NCI-H524 treated with DMSO at 0.1 percent for 48 hours (cell line): Measurements from ENCODE around the gene RGS2.

Experiments used
- DNase-seq: peaks from one replicate; lab custom pipeline; 2025; lab: John Stamatoyannopoulos, UW

RGS2 gene

DNA sequence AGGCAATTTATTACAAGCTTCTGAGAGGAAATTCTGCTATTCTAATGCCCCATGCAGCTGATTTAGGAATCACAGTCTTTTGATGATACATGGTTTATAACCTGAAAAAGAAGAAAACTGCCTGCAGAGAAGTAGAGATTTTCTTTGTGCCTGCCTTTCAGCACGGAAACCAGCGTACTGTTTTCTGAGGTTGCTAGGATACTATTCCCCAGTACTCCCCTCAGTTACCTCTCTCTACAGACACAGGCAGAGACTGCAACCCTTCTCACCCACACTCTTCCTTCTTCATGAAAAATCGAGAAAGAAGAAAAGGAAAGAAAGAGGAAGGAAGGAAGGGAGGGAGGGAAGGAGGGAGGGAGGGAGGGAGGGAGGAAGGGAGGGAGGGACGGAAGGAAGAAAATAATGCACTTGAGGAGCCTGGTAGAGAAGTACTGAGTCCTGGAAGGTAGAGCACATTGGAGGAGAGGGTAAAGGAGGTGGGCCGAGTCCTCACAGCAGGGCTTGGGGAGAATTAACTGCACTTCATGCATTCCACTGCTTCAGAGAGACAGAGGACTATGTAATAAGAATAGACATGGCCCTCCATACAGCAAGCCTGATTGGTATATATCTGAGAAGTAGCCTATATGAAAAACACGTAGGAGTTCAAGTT is 21.9 kb downstream of the RGS2 start:
- no peak for DNase-seq

DNA sequence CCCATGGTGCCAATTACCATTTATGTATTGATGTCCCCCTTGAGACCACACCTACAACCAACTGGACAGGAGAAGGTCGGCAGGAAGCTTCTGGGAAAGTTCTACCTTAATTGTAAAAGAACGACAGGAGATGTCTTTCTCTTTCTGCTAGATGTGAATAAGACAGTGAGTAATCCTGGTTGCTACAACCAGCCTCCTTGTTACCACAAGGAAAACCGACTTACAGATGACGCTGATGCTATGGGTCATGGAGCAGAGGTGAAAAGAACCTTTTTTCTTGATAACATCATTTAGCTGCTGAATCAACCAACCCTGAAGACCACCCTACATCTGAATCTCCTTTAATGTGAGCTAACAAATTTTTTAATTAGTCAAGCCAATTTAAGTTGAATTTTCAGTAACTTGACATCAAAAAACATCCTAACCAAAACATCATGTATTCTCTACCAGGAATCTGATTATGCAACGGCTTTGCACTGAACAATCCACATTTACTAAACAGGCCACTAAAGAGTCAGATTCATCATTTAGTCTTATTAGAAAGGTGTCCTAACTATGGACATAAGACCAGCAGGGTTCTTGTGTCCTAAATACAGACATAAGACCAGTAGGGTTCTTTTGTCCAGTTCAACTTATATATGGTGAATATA is 23.0 kb downstream of the RGS2 start:
- DNase-seq, result no peak

DNA sequence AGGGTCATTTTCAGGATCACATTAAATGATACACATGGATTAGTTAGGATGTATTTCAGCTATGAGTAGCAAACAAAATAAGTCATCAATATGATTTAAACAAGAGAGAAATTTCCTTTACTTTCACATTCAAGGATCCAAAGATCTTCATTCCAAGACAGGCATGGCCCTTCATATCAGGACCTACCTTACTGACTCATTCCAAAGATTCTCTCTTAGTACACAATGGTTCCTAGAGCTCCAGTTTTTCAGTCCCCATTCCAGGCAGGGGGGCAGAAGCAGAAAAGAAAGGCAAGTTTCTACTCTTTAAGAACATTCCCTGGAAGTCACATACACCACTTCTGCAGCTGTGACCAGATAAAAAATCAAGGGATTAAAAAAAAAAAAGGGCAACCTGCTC is 23.7 kb downstream of the RGS2 start:
- DNase-seq, result no peak

DNA sequence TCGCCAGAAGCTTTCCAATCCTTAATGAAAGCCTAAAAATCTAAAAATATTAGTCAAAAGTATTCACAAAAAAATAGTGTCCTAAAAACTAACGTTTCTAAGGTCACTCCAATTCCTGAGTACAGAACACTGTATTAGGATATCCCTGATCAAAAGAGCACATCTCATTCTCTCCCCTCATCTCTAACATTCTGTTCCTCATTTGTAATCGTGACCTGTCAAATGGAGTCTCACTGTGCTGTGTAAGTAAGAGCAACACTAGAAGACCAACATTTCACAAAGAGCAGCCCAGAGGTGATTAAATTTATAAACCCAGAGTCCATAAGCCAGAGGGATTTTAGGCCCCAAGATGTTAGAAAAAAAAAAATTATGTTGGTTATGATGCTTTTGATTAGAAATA is 26.3 kb downstream of the RGS2 start:
- no peak for DNase-seq

DNA sequence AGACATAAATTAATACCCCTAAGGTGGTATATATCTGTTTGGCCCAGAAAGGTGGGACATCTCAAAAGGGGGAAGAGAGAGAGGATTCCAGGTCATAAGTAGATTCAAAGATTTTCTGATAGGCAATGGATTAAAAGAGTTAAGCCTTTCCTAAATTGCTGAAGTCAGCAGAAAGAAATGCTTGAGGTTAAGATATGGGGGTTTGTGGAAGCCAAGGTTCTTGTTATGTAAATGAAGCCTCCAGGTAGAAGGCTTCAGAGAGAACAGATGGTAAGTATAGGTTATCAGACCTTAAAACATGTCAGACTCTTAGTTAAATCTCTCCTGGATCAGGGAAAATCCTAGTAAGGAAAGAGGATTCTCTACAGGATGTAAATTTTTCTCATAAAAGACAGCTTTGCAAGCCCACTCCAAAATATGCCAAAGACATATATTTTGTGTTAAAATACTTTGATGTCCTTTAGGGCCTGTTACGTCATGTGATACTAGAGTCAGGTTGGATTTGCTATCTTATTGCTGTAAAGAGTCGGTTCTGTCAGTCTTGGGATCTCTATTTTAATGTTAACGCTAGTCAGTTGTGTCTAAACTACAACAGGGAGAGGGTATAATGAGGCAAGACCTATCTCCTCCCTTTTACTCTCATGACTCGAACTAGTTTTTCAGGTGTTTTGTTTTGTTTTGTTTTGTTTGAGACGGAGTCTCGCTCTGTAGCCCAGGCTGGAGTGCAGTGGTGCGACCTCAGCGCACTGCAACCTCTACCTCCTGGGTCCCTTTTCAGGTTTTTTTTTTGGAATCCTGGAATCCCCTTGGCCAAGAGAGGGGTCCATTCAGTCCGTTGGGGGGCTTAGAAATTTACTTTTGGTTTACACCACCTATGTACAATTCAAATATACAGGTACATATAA is 30.6 kb downstream of the RGS2 start:
- DNase-seq, result no peak

DNA sequence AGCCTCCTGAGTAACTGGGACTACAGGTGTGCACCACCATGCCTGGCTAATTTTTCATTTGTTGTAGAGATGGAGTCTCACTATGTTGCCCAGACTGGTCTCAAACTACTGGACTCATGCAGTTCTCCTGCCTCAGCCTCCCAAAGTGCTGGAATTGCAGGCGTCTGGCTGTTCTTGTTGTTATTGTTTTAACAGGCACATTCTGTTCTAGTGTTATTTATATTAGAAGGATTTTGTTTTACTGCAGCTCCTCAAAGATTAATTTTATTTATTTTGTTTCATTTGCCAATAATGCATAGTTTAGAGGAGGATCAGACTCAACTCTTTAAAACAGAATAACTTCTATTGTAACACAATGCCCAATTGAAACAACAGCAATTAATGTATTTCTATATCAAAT is 35.5 kb downstream of the RGS2 start:
- no peak for DNase-seq

DNA sequence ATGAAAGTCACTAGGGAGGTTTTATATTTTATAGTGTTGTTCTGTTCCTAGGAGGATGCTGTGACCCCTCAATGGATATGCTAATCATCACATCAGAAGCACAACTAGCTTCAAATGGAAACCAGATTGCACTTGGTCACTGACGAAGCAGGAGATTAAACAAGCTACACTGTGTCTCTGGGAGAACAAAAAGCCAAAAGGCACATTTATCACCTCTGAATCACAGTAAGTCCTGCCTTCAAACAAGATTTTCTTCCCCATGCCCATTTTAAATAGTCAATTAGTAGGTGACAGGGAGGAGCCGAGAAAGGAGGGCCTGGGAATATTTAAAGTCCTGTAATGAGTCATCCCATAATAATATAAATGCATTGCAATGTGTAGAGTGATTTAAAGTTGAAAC is 38.1 kb downstream of the RGS2 start:
- no peak for DNase-seq

DNA sequence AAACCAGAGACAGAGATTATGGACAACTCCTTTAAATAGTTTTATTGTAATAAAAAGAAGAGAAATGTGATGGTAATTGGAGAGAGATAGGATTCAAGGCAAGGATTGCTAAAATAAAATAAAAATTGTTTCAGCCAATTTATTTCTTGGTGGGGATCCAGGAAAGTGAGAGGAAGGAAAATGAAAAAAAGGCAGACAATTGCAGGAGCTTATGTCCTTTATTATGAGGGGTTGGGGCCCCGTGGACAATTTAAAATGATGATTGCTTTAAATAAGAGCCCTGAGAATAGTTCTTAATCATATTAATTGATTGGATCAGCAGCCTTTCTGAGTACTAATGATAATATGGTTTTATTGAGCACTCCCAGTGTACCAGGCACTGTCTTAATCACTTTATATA is 40.2 kb downstream of the RGS2 start:
- no peak for DNase-seq

DNA sequence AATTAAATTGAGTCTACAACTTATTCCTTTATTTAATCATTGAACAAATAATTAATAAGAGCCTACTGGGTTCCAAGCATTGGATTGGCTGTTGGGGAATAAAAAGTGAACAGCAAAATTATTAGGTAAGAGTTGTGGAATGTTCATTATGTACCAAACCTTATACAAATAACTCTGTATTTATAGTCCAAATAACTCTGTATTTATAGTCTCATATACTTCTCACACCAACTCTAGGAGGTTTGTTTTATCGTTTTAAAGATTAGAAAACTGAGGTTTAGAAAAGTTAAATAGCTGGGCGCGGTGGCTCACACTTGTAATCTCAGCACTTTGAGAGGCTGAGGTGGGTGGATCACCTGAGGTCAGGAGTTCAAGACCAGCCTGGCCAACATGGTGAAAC is 40.6 kb downstream of the RGS2 start:
- DNase-seq, result no peak

DNA sequence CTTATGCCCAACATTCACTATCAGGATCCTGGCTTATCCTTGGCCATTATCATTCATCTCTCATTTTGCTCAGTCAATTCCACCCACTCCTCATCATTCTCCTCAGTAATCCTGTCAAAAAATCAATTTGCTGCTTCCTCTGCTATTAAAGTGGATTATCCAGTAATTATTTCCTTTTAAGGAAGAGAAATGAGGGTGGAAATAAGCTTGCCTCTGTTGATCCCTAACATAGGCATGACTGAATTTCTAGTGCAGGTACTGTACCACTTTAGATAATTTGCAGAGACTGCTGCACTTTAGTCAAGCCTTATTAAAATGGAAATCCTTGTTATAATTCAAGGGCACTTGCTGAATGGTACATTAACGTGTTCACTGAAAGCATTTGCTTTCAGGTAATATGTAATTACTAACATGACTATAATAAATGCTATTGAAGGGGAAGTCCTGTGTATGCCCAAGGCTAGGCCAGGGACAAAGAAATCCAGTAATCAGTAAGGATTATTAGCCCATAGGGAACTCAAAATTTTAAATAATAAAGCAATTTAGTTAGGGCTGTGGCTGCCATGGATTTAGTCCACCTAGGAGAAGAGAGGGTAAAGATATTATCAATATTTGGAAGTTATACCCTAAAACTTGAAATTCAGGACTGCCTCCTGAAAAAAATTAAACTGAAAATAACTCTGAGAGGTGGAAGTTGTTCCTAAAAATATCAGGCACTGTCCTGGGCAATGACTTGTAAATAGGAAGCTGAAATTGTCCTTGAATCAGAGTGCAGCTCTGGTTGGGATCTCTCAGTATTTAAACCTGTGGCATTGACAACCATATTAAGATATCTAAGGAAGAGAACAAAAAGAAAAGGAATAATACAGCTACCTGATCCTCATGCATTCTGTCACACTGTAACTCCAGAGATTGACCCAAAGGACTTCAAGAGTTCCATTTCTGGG is 43.4 kb downstream of the RGS2 start:
- peak; percentile 79 for DNase-seq

DNA sequence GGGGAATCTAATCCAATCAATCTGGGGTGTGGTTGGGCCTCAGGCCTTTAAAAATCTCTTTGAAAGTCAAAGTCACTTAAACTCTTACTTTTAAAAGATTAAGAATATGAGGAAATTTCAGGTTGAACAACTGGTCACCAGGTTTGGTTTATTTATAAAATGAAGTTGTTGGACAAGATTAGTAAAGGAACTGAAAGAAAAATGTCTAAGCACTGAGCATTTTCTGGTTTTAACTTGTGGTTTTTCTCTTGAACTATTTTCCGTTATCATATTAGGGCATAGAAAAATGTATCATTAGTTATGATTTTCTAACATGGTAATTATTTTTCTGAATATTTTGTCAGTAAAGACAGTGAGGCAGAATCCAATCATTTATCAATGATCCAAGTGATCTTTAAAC is 49.6 kb downstream of the RGS2 start:
- no peak for DNase-seq

DNA sequence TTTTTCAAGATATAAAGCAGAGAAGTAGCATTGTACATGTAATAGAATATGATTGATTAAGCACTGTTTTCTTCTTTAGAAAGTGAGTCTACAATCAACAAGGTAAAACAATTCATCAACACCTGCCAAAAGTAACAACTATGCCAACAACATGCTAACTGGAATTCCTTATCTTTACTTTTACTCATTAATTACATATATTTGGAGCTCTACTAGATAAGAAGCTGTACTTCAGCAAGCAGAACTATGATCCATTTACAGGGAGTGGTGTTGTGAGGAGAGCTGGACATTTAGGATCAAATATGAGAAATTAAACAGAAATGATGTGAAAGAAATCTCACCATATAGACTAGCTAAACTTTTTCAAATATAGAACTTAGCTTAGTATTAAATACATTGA is 51.0 kb downstream of the RGS2 start:
- no peak for DNase-seq

DNA sequence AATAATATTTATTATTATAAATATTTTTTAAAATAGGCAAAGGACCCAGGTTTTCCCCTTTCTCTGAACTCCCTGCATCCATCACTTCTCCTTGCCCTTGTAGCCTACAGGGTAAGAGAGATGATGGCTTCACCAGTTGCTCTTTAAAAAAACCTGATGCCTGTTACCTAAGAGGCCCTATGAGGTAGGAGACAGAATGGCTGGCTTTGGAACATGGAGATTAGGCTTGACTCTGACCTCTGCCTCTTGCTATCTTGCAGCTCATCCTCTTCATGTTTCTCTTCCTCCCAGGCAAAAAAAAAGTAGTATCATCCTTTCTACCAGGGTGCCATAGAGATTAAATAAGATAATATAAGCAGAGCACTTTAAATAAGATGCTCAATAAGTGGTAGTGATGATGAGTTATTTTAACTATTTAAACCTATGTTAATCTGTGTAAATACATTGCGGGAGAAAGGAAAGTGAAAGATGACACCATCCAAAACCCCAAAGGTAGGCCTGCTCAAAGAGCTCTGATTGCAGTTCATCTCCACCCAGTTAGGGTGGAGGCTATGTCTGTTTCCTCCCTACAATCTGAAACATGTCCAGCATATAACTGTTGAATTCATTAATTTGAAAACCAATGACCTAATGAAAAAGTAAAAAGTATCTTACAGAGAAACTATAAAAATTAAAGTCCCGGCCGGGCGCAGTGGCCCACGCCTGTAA is 51.8 kb downstream of the RGS2 start:
- no peak for DNase-seq

DNA sequence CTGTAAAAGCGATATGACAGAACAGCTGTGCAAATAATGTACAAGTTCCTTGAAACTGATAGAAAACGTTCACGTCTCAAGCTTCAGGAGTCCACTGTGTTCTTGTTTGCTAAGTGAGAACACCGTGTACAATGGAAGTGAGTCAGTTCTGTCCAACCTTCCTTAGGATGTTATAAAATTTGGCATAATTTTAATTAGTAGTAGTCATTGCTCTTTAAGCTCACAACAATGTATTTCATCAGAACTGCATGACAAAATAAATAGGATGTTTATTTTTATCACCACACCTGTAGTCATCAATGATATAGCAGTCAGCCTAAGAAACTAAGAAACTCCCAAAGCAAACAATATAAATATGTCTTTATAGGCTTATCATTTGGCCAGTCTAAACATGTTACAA is 53.0 kb downstream of the RGS2 start:
- no peak for DNase-seq
